Thymus (tissue), 11 donors: ENCODE data around the gene HMX1. TPM values are rescaled to one million over a fixed set of nuclear protein-coding genes. Genes with fewer than 3 reads are reported as not detected.

Source experiments
- DNase-seq, 9 donors: peaks; one replicate each; pipeline ENCODE4 v3.0.0-alpha.2; 2013; ENCODE audit warnings: low spot score in 9 of 9, low read depth in 6 of 9, missing footprints in 1 of 9
- H3K27ac ChIP-seq, 2 donors: one replicate each; pipeline ENCODE4 v1.5.1; 2013; ENCODE audit warnings: control low read depth in 1 of 2, low read depth in 1 of 2, low read length in 1 of 2, mild to moderate bottlenecking in 1 of 2, moderate library complexity in 1 of 2
- H3K27me3 ChIP-seq, 2 donors: one replicate each; pipeline ENCODE4 v1.5.1; 2013; ENCODE audit warnings: low read length in 1 of 2; ENCODE audit not compliant: control insufficient read depth in 2 of 2, insufficient read depth in 1 of 2
- H3K36me3 ChIP-seq, 2 donors: one replicate each; pipeline ENCODE4 v1.5.1; 2013; ENCODE audit warnings: low read length in 1 of 2, mild to moderate bottlenecking in 1 of 2, moderate library complexity in 1 of 2; ENCODE audit not compliant: control insufficient read depth in 2 of 2, insufficient read depth in 2 of 2
- H3K4me1 ChIP-seq, 2 donors: one replicate each; pipeline ENCODE4 v1.5.1; 2013; ENCODE audit warnings: low read length in 2 of 2; ENCODE audit not compliant: control insufficient read depth in 2 of 2, insufficient read depth in 2 of 2
- H3K4me3 ChIP-seq, 2 donors: one replicate each; pipeline ENCODE4 v1.5.1; 2013; ENCODE audit warnings: low read length in 2 of 2, control low read depth in 1 of 2, mild to moderate bottlenecking in 1 of 2
- H3K9me3 ChIP-seq, 2 donors: one replicate each; pipeline ENCODE4 v1.5.1; 2013; ENCODE audit warnings: low read length in 1 of 2, mild to moderate bottlenecking in 1 of 2; ENCODE audit not compliant: control insufficient read depth in 2 of 2, insufficient read depth in 1 of 2
- WGBS: extraction: QIAGEN DNeasy Blood & Tissue Kit; methylation state at CpG from one replicate; pipeline ENCODE4 v1.1.7; 2013; 5-methylcytosine and 5-hydroxymethylcytosine counted together
- polyA plus RNA-seq: library from polyadenylated mRNA; stranded (reverse); fragments of 200-250 nt; gene quantifications from one replicate; pipeline ENCODE4 v1.2.3, GENCODE V29; 2013
- total RNA-seq: library from RNA; stranded (reverse); fragments of 120-200 nt; gene quantifications from one replicate; pipeline ENCODE4 v1.2.4, GENCODE V29; 2013
- donor health status: healthy.

HMX1 gene
- total and polyA plus RNA-seq, 2 donors: 0.05 TPM; not detected in 1

DNA sequence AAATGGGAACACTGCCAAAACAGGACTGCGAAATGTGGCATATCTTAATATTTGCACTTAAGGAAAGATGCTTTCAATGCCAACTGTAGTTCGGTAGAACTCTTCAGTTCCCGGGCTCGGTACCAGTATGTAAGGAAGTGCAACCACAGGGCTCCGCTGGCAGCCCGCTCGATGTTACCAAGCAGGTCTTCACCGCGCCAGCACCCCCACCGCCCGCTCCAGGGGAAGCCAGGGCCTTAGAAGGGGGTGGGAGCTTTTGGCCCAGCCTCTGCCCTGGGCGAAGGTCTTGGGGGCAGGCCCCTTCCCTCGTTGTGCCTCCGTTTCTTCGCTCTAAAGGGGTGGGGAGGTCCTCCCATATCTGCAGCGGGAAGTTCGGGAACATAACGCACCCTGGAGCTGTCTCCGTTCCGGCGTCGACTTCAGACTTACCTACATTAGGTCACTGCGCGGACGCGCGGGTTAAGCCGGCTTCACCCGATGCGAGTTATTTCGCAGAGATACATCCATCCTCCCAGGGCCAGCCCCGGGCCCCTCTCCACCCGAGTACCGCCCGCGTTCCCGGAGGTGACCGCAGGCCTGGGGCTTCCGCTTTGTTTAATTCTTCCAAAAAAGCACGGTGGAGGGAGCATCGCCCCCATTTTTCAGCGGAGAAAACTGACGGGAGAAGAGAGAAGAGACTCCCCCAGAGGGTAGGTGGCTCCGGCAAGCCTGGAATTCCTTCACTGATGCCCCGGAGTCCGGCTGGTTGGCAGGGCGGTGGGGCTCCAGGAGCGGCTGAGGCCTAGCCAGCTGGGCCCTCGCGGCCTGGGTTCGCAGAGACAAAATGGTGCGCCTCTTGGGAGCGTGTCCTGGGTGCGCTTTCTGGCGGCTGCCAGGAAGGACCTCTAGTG lies 1.0 kb upstream of the HMX1 start:
- H3K9me3 ChIP-seq: peaks cover 0 to 1% of the 10 kb centered on the region in 2 donors
- DNase-seq: no peak
- no peak overlapping the region for H3K4me3 ChIP-seq
- H3K27ac ChIP-seq: no peak overlapping the region
- H3K4me1 ChIP-seq: no peaks in the 10 kb centered on the region
- peaks cover 86 to 92% of the 10 kb centered on the region in 2 donors for H3K27me3 ChIP-seq
- no peaks in the 10 kb centered on the region for H3K36me3 ChIP-seq
- 7% methylated on average over 55 of the region's 55 CpGs for WGBS

DNA sequence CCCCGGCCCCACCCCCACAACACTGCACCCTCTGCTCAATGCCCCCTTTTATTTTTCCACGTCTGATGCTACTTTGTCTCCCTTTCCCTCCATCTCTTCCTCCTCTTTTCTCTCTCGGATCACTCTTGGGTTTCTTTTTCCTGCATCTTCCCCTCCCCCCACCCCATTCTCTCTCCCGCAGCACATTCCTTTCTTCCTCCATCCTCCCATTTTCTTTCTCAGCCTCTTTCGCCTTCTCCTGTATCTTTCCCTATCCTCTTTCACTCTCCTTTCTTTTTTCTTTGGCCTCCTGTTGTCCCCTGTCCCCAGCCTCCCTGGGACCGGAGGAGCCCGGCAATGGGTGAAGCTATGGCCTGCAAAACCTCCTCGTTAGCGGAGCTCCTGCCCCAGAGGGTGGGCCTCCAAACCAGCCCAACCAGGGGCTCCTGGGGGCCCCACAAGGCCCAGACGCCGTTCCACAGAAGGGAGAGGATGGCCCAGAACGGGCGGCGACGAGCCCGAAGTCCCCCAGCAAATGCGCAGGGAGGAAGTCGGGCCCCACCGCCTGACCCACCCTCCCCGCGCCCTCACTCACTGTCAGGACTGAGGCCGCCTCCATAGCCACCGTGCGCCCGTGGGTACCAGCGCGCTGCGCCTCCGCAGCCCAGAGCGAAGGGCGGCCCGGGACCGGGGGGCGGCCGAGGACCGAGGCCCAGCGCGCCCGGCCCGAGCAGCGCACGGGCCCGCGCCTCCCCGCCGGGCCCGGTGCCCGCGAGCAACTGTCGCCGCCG lies 807 bp downstream of the HMX1 start:
- H3K4me1 ChIP-seq: no peaks in the 10 kb centered on the region
- no peaks in the 10 kb centered on the region for H3K36me3 ChIP-seq
- no peak overlapping the region for H3K27ac ChIP-seq
- peaks cover 90 to 91% of the 10 kb centered on the region in 2 donors for H3K27me3 ChIP-seq
- H3K9me3 ChIP-seq: no peaks in the 10 kb centered on the region
- H3K4me3 ChIP-seq: no peak overlapping the region
- WGBS: 3% methylated on average over 52 of the region's 52 CpGs
- no peak for DNase-seq

DNA sequence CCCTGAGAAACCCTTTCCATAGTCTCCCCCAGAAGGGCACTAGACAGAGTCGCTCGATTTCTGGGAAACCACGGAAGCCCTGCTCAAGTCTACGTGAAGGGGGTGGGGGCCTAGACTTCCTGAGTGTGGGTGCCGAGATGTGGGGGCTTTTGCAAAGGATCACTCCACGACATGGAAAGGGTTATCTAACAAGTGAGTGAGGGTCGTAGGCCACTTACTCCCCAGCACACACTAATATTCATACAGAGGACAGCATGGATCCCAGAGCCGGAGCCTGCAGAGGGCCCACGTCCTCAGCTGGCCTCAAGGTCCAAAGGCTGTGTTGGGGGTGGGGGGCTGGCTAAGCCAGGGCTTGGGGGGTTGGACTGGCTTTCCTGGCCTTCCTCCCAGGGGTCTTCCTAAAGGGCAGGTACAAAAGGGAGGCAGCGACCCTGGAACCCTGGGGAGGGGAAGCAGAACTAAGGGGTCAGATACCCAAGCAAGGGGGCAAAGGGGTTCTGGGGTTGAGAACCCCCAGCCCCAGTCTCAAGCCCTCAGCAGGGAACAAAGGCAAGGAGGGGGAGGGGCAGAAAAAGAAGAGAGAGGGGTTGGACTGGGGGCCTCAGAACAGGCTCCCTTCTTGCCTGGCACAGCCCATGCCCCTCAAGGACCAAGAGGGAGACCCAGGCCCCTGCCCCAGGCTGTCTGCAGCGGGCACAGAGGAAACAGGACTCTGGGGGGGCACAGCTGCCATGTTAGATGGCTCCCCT lies 1.6 kb downstream of the HMX1 start:
- Histone ChIP-seq H3K4me3 (no peak overlapping the region), H3K36me3 (no peaks in the 10 kb centered on the region), H3K9me3 (peaks cover 0 to under 1% of the 10 kb centered on the region in 2 donors), H3K27me3 (peaks cover 91 to 98% of the 10 kb centered on the region in 2 donors), H3K27ac (no peak overlapping the region), H3K4me1 (no peaks in the 10 kb centered on the region)
- DNase-seq: no peak
- WGBS: 9% methylated on average over 11 of the region's 11 CpGs

DNA sequence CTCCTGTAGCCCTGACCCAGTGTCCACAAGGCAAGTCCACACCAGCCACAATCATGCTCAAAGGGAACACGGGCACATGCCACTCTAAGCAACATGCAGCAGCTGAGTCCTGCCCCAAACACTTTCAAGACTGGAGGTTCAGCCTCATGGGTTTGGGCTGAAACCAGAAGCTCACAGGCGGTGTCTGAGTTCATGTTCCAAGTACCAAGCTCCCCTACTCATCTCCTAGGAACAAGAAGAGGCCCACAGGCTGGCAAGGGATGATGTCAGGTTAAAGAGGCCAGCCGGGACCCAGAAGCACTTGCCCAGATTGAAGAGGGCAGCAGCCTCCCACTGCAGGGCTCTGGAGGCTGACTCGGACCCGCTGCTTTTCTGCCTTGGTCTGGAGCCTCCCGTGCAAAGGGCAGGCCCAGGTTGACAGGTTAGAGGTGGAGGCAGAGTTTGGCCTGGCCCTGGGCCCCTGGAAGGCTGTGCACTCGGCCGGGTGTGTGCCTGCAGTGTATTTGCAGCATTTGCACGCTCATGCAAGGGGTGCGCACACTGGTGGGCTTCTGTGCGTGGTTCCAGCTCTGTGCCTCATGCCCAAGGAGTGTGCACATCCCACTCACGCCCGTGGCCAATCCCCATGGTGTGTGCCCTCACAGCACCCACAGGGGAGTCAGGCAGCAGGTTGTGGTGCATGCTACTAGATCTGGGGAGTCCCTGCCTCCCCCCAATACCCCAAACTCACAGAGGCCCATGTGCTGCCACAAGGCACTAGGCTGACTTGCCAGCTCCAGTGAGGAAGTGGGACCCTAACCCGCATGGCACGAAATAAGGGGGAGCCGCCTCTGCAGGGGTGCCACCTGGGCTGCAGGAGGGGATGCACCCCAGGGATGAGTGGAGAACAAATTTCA lies 2.4 kb downstream of the HMX1 start:
- no peak overlapping the region for H3K4me3 ChIP-seq
- H3K36me3 ChIP-seq: no peaks in the 10 kb centered on the region
- no peak for DNase-seq
- no peaks in the 10 kb centered on the region for H3K4me1 ChIP-seq
- peaks cover 91 to 98% of the 10 kb centered on the region in 2 donors for H3K27me3 ChIP-seq
- 27% methylated on average over 16 of the region's 16 CpGs for WGBS
- no peak overlapping the region for H3K27ac ChIP-seq
- H3K9me3 ChIP-seq: peaks cover 0 to 2% of the 10 kb centered on the region in 2 donors

- Histone ChIP-seq H3K27me3 (peaks cover 91 to 98% of the 10 kb centered on the region in 2 donors), H3K4me3 (no peak overlapping the region)
- WGBS: 16% methylated on average over 22 of the region's 22 CpGs
These were observed 3.2 kb downstream of the HMX1 start for GRCh38 chr4:8868321-8869001.

GRCh38 chr4:8867624-8868320 lies 3.9 kb downstream of the HMX1 start:
- Histone ChIP-seq H3K27me3 (peaks cover 91 to 97% of the 10 kb centered on the region in 2 donors), H3K36me3 (no peaks in the 10 kb centered on the region), H3K4me3 (no peak overlapping the region), H3K9me3 (peaks cover 0 to 2% of the 10 kb centered on the region in 2 donors), H3K4me1 (no peaks in the 10 kb centered on the region), H3K27ac (no peak overlapping the region)
- WGBS: 4% methylated on average over 90 of the region's 90 CpGs
- DNase-seq: no peak

More at GRCh38 chr4:8868321-8869001, 3.2 kb downstream of the HMX1 start:
- no peak for DNase-seq
- Histone ChIP-seq H3K9me3 (peaks cover 0 to 2% of the 10 kb centered on the region in 2 donors), H3K36me3 (no peaks in the 10 kb centered on the region), H3K27ac (no peak overlapping the region), H3K4me1 (no peaks in the 10 kb centered on the region)

DNA sequence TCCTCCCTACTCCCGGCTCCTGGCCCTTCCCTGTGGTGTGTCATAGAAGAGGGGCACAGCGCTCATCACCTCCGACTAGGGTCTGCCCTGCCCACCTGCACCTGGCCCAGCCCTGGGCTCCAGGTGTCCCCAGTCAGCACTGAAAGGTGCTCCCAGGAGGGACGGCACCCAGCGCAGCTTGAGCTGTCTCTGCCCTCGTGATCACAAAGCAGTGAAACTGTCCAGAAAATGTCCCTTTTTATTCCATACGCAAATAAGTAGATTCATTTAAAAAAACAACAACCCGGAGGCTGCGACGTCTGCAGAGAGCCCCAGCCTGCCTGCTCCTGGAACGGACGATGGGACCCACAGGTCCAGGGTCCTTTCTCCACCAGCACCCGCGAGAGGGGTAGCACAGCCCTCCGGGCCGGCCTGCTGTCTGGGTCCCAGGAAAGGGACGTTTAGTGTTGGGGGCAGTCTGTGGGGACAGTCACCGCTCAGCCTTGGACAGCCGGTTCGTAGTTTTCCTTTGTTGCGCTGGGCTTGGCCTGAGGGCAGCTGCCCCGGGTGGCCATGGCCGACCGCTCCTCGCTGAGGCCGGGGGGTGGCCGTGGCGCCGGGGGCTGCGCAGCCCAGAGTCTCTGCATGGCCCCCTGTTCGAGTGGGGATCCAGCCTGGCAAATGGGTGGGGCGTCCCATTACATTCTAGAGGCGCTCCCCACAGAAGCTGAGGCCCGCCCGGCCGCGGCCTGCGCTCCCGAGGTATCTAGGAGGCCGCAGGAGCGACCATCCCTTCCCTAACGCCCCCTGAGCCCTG lies 4.6 kb downstream of the HMX1 start:
- H3K4me3 ChIP-seq: no peak overlapping the region
- no peak overlapping the region for H3K27ac ChIP-seq
- 5% methylated on average over 42 of the region's 42 CpGs for whole genome bisulfite sequencing
- H3K27me3 ChIP-seq: peaks cover 91 to 96% of the 10 kb centered on the region in 2 donors
- H3K36me3 ChIP-seq: no peaks in the 10 kb centered on the region
- H3K4me1 ChIP-seq: no peaks in the 10 kb centered on the region
- DNase-seq: no peak
- H3K9me3 ChIP-seq: peaks cover 0 to 2% of the 10 kb centered on the region in 2 donors
